ENCODE data around the gene C9orf50.
"Not testable (repeated sequence)": the region's sequence is repeated elsewhere in the genome, so short reads cannot be mapped to it uniquely, and the experiment has no call there.

Gene C9orf50

GRCh38 chr9:129647635-129648034, 26.7 kb upstream of the C9orf50 start:
- DNase-seq: no peak

DNA sequence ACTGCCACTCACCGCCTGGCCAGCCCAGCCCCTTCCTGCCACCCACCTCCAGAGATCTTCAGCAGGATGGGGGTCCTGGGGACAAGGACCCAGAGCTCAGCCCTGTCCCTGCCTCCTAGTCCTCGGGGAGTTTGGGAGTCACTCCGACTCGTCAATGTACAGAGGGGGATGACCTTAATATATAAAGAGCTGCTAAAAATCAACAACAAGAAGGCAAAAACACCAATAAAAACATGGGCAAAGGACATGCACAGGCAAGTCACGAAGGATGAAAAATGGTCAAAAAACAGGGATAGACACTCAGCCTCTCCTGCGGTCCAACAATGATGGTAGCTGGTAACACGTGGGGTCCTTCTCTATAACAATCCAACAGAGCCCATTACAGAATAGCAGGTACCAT, 25.8 kb upstream of the C9orf50 start:
- DNase-seq: no peak

DNA sequence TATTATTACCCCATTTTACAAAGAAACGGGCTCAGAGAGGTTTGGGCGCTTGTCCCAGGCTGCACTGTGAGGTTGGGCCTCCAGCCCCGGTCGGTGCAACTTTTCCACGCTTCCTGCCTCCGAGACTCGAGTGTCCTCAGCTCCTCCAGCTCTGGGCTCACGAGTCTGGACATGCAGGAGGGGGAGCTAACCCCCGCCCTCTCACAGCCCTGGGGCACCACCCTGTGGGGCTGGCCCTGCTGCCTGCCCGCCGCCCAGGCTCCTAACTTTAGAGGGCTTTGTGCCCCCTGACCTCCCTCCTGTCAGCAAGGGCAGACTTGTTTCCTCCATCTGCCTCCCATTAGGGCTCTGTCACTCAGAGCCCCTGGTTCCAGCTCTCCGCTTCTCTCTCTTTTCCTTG, 25.4 kb upstream of the C9orf50 start:
- no peak for DNase-seq

DNA sequence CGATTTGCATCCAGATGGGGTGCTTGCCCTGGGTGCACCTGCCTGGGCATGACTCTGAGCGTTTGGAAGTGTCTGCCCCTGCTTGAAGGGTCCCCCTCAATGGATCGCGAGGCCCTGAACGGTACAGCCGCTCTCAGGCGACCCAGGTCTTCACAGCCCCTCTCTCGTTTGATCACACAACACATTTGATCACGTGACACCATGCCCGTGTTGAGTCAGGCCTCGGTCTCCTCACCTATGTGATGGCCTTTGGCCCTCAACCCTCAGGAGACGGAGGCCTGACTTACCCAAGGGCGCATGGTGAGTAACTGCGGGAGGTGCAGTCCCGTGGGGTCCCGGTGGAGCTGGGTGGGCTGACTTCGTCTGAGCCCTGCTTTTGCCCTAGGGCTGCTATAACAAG, 24.0 kb upstream of the C9orf50 start:
- DNase-seq: no peak

GRCh38 chr9:129644365-129644764, 23.5 kb upstream of the C9orf50 start:
- DNase-seq: no peak

- DNase-seq: no peak
Measured at GRCh38 chr9:129643706-129644105, 22.8 kb upstream of the C9orf50 start.

DNA sequence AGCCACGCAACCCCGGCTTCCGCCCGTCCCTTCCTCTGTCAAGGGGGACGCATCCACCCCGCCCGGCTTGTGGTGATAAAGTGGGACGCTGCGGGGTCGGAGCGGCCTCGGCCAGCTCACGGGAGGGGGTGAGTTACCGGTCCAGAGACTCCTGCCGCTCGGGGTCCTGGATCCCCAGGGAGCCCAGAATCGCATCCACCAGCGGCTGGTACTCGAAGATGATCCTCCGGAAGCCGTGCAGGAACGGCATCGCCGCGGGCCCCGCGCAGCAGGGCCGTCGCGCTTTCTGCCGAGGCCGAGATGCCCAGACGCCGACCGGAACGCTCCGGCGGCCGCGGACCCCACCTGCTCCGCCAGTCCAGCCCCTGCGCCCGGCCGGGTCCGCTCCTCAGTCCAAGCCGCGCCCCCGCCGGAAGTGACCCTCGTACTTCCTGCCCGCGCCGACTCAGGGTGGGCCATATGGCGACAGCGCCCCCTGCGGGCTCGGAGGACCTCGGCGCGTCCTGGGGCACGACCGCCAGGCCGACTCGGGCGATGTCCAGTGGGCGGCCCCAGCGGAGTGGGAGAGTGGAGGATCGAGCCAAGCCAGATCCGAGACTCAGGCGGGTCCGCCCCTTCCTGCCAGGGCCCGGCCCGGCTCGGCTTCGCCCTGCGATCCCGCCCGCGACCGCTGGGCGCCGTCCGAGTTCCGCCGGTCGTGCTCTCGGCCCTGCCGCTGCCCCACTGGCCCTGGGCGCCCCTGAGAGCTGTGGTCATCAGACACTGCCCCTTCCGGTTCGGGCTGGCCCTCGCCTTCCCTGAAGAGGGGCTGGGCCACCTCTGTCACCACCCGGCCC, 21.1 kb upstream of the C9orf50 start, which contains the start of gene ASB6:
Gene ASB6, minus strand, starts transcription at position 402 of the 836 bp plus-strand sequence. Its CDS starts 152 bp downstream, at position 250.
- DNase-seq: peak; percentile 94

- DNase-seq: no peak
Measured at GRCh38 chr9:129640871-129641749, 20.2 kb upstream of the C9orf50 start.

DNA sequence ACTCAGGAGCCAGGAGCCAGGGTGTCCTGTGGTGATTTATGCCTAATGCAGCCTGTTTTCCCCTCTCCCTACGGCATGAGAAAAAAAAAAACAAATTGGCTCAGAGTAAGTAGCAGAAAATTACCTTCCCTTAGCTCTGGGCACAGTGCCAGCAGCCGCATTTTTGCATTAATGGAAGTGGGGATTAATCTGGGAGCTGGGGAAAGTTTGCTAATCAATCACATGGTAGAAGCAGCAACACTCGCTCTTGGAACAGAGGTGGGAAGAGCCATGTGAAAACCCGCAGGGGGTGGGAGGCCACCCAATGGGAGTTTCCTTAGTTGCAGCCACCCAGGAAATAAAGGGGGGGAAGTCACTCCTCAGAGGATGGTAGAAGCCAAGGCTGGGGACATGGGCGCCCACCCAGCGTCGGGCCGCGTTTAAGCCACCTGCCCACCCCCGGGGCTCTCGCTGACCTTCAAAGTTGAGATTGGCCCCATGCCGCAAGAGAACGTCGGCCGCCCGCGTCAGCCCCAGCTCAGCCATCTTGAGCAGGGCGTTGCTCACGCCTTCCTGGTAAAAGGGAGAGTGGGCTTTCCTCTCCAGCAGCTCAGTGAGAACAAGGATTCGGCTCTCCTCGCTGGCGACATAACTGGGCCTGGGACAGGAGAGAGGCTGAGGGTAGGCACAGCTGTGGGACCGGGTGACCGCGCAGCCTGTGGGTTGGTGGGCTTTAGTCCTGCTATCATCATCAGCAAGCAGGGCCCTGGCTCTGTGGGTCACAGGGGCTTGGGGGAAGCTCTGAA, 19.4 kb upstream of the C9orf50 start:
- no peak for DNase-seq

- DNase-seq: no peak
Measured at GRCh38 chr9:129639756-129640085, 18.8 kb upstream of the C9orf50 start.

DNA sequence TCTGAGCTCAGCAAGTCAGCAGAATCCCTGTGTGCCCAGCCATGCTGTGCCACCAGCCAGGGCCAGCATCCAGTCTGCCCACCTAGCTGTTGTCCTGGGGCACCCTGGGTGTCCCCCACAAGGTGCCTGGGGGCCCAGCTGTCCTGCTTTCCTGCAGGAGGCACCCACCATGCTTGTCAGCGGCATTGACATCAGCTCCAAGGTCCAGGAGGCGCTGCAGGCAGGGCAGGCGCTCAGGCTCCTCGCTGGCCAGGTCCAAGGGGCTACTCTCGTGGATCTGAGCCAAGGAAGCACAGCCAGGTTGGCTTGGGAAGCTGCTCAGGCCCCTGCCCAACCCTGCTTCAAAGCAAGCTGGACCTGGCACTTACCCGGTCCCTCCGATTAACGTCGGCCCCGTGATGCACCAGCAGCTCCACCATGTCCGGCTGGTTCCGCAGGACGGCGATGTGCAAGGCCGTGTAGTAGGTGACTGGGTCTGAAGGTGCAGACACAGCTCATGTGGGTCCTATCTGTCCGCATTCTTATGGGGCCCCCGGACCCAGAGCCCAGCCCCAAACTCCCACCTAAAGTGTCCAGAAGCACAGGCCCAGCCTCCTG, 18.2 kb upstream of the C9orf50 start:
- no peak for DNase-seq

- no peak for DNase-seq
Measured at GRCh38 chr9:129637673-129638439, 17.0 kb upstream of the C9orf50 start.

DNA sequence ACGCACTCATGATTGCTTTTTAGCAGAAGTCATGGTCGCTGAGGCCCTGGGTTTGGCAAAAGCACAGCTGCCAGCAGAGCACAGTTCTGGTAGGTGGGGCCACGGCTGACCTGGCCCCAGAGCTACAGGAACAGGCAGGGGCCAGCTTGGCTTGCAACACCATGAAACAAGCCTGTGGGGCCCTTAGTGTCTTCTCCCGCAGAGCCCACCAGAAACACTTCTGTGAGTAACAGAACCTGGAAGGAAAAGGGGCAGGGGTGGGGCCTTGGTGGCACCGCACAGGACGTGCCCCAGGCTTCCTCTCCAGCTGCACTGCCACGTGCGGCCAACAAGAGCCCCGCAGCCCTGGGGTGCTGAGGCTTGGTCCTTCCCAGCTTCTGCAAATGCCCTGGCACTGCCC, 16.2 kb upstream of the C9orf50 start:
- DNase-seq: no peak

DNA sequence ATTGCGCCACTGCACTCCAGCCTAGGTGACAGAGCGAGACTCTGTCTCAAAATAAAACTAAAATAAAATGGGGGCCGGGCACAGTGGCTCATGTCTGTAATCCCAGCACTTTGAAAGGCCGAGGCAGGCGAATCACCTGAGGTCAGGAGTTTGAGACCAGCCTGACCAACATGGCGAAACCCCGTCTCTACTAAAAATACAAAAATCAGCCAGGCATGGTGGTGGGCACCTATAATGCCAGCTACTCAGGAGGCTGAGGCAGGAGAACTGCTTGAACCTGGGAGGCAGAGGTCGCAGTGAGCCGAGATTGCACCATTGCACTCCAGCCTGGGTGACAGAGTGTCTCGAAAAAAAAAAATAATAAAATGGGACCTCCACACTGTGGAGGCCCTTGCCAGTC, 15.4 kb upstream of the C9orf50 start:
- not testable (repeated sequence) for DNase-seq

DNA sequence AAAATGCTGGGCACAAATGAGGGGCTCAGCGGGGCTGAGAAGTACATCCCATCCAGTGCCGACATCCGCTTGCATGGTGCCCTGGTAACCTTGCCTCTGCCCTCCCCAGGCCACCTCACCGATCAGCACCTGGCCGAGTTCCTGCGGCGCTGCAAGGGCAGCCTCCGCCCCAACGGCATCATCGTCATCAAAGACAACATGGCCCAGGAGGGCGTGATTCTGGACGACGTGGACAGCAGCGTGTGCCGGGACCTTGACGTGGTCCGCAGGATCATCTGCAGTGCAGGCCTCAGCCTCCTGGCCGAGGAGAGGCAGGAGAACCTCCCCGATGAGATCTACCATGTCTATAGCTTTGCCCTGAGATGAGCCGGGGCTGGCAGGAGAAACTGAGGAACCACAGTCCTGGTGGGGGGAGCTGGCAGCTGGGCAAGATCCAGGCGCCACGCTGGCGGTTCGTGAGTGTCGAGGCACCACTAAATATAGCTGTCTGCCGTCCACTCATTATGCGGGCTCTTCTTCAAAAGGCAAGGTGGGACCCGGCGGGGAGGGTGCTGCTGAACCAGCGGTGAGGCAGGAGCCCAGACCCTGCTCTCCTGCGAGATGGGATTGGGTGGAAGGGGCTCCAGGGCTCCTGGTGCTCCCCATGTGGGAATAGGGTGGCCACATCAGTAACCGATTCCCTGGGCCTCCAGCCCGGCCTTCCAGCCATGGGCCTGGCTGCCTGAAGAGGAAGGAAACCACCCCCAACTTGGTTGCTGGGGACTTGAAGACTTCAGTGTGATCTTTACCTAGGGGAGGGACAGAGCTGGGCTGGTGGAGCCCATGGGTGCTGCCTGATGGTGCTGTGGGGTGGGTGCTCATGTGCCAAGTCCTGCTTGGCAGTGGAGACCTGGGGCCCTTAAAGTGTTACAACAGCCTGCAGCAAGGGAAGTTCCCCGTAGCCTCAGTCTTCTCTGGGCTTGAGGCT, 14.5 kb upstream of the C9orf50 start:
- DNase-seq: no peak

GRCh38 chr9:129633848-129634247, 12.9 kb upstream of the C9orf50 start:
- no peak for DNase-seq

DNA sequence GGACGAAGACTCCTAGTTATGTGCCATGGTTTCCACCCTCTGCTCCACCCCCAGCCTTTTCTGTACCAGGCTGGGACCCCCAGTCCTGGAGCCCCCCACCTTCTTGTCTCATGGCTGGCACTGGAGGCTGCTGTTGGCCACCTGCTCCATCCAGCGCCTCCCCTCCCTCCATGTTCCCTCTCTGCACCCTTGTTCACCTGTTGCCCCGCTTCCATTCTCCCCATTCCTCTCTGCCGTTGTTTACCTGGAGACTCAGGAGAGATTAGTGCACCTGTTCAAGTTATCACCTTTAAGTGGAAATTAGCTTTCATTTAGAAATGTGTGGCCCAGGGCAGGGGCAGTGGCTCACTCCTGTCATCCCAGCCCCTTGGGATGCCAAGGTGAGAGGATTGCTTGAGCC, 12.3 kb upstream of the C9orf50 start:
- no peak for DNase-seq

DNA sequence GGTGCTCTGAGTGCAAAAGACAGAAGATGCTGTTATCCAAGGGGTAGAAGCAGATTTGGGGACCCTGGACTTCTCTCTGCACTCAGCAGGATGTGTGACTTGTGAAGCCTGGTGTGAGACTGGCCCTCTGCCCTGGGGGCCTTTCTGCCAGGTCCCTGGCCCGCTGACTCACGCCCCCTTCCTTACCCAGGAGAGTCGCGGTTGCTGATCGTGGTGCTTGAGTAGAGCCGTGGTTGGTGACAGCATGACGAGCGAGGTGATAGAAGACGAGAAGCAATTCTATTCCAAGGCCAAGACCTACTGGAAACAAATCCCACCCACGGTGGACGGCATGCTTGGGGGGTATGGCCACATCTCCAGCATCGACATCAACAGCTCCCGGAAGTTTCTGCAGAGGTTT, 11.6 kb upstream of the C9orf50 start:
- no peak for DNase-seq

DNA sequence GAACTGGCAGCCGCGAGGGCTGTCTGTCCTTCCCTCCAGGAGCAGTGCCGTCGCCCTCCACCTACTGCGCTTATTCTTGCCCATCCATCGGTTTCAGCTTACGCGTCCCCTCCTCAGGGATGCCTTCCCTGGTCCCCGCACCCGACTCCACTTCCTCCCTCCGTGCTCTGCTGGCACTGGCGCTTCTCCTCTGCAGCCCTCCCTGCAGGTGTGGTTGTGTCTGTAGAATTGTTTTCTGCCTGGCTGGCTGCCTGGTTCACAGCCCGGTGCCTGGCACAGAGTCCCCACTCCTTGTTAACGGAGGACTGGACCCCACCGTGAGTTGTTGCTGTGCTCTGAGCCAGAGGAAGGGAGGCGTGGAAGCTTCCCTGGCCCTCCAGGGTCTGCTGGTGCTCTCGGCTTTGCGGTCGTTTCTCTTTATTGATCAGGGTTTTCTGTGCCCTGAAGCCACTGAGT, 10.8 kb upstream of the C9orf50 start:
- DNase-seq: no peak

- DNase-seq: no peak
Measured at GRCh38 chr9:129630967-129631673, 10.2 kb upstream of the C9orf50 start.

All from CD4-positive, alpha-beta T cell treated with Interleukin-21 for 1 hour (primary cell).